ENCODE measurements around the gene NAA38.

Gene NAA38

DNA sequence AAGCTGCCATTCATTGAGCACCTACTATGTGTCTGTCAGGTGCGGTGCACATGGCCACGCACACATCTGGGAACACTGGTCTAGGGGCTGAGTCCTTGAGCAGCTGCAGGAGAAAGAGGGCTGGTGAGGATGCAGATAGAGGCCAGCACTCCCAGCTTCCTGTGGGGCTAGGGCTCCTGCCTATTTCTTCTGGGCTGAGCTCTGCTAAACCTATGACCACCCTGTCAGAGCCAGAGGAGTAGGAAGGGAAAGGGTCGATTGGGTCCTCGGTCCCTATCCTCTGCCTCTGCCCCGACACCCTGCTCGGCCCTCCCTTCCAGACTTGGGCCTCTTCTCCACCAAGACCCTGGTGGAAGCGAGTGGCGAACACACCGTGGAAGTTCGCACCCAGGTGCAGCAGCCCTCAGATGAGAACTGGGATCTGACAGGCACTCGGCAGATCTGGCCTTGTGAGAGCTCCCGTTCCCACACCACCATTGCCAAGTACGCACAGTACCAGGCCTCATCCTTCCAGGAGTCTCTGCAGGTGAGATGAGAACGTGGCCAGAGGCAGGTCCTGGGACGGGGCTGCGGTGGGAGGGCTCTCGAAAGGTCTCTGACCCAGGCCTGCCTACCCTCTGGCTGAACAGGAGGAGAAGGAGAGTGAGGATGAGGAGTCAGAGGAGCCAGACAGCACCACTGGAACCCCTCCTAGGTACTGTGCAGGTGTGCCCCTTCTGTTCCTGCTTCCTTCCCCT, 6.5 kb downstream of the NAA38 start:
- Histone ChIP-seq H3K36me3 (ENCODE audit: insufficient read depth, low read length) (peaks cover 20% of the 10 kb centered on the region), H3K27ac (ENCODE audit: low read depth, low read length) (no peak overlapping the region), H3K9me3 (ENCODE audit: insufficient read depth, low read depth, low read length) (no peaks in the 10 kb centered on the region), H3K27me3 (ENCODE audit: insufficient read depth, low read length) (peaks cover 40% of the 10 kb centered on the region), H3K4me1 (ENCODE audit: insufficient read depth, low read length) (no peaks in the 10 kb centered on the region), H3K9ac (ENCODE audit: low read depth, low read length) (no peak overlapping the region), H3K4me3 (ENCODE audit: low read length) (peak overlapping the region; percentile 56)
- 90% methylated on average over 17 of the region's 17 CpGs for WGBS

GRCh38 chr17:7849751-7850504, 7.4 kb downstream of the NAA38 start:
- H3K36me3 ChIP-seq (ENCODE audit: insufficient read depth, low read length): peaks cover 20% of the 10 kb centered on the region
- 92% methylated on average over 12 of the region's 12 CpGs for WGBS
- no peaks in the 10 kb centered on the region for H3K9me3 ChIP-seq (ENCODE audit: insufficient read depth, low read depth, low read length)
- no peaks in the 10 kb centered on the region for H3K4me1 ChIP-seq (ENCODE audit: insufficient read depth, low read length)
- H3K9ac ChIP-seq (ENCODE audit: low read depth, low read length): no peak overlapping the region
- H3K4me3 ChIP-seq (ENCODE audit: low read length): no peak overlapping the region
- no peak overlapping the region for H3K27ac ChIP-seq (ENCODE audit: low read depth, low read length)
- peaks cover 31% of the 10 kb centered on the region for H3K27me3 ChIP-seq (ENCODE audit: insufficient read depth, low read length)

- no peaks in the 10 kb centered on the region for H3K4me1 ChIP-seq (ENCODE audit: insufficient read depth, low read length)
- no peak overlapping the region for H3K9ac ChIP-seq (ENCODE audit: low read depth, low read length)
- H3K4me3 ChIP-seq (ENCODE audit: low read length): no peak overlapping the region
- peaks cover 20% of the 10 kb centered on the region for H3K36me3 ChIP-seq (ENCODE audit: insufficient read depth, low read length)
- H3K9me3 ChIP-seq (ENCODE audit: insufficient read depth, low read depth, low read length): no peaks in the 10 kb centered on the region
- 94% methylated on average over 35 of the region's 35 CpGs for WGBS
- peaks cover 24% of the 10 kb centered on the region for H3K27me3 ChIP-seq (ENCODE audit: insufficient read depth, low read length)
- H3K27ac ChIP-seq (ENCODE audit: low read depth, low read length): no peak overlapping the region
Observed at GRCh38 chr17:7849130-7849750, 8.1 kb downstream of the NAA38 start.

- H3K9me3 ChIP-seq (ENCODE audit: insufficient read depth, low read depth, low read length): no peaks in the 10 kb centered on the region
- no peak overlapping the region for H3K9ac ChIP-seq (ENCODE audit: low read depth, low read length)
- peaks cover 19% of the 10 kb centered on the region for H3K27me3 ChIP-seq (ENCODE audit: insufficient read depth, low read length)
- H3K4me1 ChIP-seq (ENCODE audit: insufficient read depth, low read length): no peaks in the 10 kb centered on the region
- H3K27ac ChIP-seq (ENCODE audit: low read depth, low read length): no peak overlapping the region
- no peak overlapping the region for H3K4me3 ChIP-seq (ENCODE audit: low read length)
- H3K36me3 ChIP-seq (ENCODE audit: insufficient read depth, low read length): peaks cover 20% of the 10 kb centered on the region
- WGBS: 96% methylated on average over 21 of the region's 21 CpGs
Observed at GRCh38 chr17:7848739-7849129, 8.6 kb downstream of the NAA38 start.

- Histone ChIP-seq H3K9ac (ENCODE audit: low read depth, low read length) (no peak overlapping the region), H3K9me3 (ENCODE audit: insufficient read depth, low read depth, low read length) (no peaks in the 10 kb centered on the region), H3K36me3 (ENCODE audit: insufficient read depth, low read length) (peaks cover 20% of the 10 kb centered on the region), H3K27me3 (ENCODE audit: insufficient read depth, low read length) (peaks cover 13% of the 10 kb centered on the region), H3K4me1 (ENCODE audit: insufficient read depth, low read length) (no peaks in the 10 kb centered on the region), H3K27ac (ENCODE audit: low read depth, low read length) (no peak overlapping the region), H3K4me3 (ENCODE audit: low read length) (no peak overlapping the region)
- WGBS: 90% methylated on average over 20 of the region's 20 CpGs
Observed at GRCh38 chr17:7848131-7848579, 9.2 kb downstream of the NAA38 start.

GRCh38 chr17:7846765-7847661, 10.3 kb downstream of the NAA38 start:
- Histone ChIP-seq H3K4me3 (ENCODE audit: low read length) (no peak overlapping the region), H3K9ac (ENCODE audit: low read depth, low read length) (no peak overlapping the region), H3K9me3 (ENCODE audit: insufficient read depth, low read depth, low read length) (no peaks in the 10 kb centered on the region), H3K36me3 (ENCODE audit: insufficient read depth, low read length) (peaks cover 15% of the 10 kb centered on the region), H3K27ac (ENCODE audit: low read depth, low read length) (no peak overlapping the region), H3K27me3 (ENCODE audit: insufficient read depth, low read length) (peaks cover 2% of the 10 kb centered on the region), H3K4me1 (ENCODE audit: insufficient read depth, low read length) (no peaks in the 10 kb centered on the region)
- WGBS: 93% methylated on average over 34 of the region's 34 CpGs

- no peaks in the 10 kb centered on the region for H3K9me3 ChIP-seq (ENCODE audit: insufficient read depth, low read depth, low read length)
- peaks cover 15% of the 10 kb centered on the region for H3K36me3 ChIP-seq (ENCODE audit: insufficient read depth, low read length)
- H3K4me3 ChIP-seq (ENCODE audit: low read length): no peak overlapping the region
- peaks cover 3% of the 10 kb centered on the region; the same call in 1 of the 2 replicates for H3K4me1 ChIP-seq (ENCODE audit: insufficient read depth, low read length)
- WGBS: 93% methylated on average over 20 of the region's 22 CpGs
- H3K27me3 ChIP-seq (ENCODE audit: insufficient read depth, low read length): peaks cover 3% of the 10 kb centered on the region
- no peak overlapping the region for H3K9ac ChIP-seq (ENCODE audit: low read depth, low read length)
- no peak overlapping the region for H3K27ac ChIP-seq (ENCODE audit: low read depth, low read length)
Observed at GRCh38 chr17:7846063-7846735, 11.2 kb downstream of the NAA38 start.

DNA sequence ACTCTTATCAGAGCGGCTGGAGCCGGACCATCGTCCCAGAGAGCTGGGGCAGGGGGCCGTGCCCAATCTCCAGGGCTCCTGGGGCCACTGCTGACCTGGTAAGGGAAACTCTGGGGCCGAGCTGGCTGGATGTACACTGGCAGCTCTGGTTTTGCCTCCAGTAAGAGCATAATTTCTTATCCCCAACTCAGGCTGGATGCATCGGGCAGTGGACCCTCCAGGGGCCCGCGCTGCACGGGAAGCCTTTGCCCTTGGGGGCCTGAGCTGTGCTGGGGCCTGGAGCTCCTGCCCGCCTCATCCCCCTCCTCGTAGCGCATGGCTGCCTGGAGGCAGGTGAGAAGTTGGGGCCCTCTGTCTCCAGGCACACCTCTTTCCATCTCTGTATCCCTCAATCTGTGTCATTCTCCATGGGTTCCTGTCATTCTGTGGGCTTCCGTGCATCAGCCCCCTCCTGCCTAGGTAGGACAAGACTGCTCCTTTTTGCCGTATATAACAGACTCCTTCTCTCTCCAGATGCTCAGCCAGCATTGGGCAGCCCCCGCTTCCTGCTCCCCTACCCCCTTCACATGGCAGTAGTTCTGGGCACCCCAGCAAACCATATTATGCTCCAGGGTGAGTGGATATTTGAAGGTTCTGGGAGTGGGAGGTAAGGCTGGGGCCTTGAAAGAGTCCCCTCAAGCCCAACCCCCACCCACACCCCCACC, 11.8 kb downstream of the NAA38 start:
- WGBS: 89% methylated on average over 15 of the region's 15 CpGs
- H3K9me3 ChIP-seq (ENCODE audit: insufficient read depth, low read depth, low read length): no peaks in the 10 kb centered on the region

GRCh38 chr17:7844292-7845154, 12.8 kb downstream of the NAA38 start:
- Histone ChIP-seq H3K4me1 (ENCODE audit: insufficient read depth, low read length) (peaks cover 9% of the 10 kb centered on the region; the same call in 1 of the 2 replicates), H3K27ac (ENCODE audit: low read depth, low read length) (no peak overlapping the region; the same call in 1 of the 2 replicates), H3K36me3 (ENCODE audit: insufficient read depth, low read length) (peaks cover 5% of the 10 kb centered on the region), H3K9me3 (ENCODE audit: insufficient read depth, low read depth, low read length) (no peaks in the 10 kb centered on the region), H3K27me3 (ENCODE audit: insufficient read depth, low read length) (peaks cover 20% of the 10 kb centered on the region), H3K4me3 (ENCODE audit: low read length) (peak overlapping the region; percentile 80), H3K9ac (ENCODE audit: low read depth, low read length) (peak overlapping the region; percentile 42; the same call in 1 of the 2 replicates)
- WGBS: under 1% methylated on average over 71 of the region's 71 CpGs

More for the DNA sequence above, 11.8 kb downstream of the NAA38 start:
- peaks cover 10% of the 10 kb centered on the region for H3K27me3 ChIP-seq (ENCODE audit: insufficient read depth, low read length)
- peaks cover 9% of the 10 kb centered on the region; the same call in 1 of the 2 replicates for H3K4me1 ChIP-seq (ENCODE audit: insufficient read depth, low read length)
- H3K36me3 ChIP-seq (ENCODE audit: insufficient read depth, low read length): peaks cover 15% of the 10 kb centered on the region
- no peak overlapping the region for H3K27ac ChIP-seq (ENCODE audit: low read depth, low read length)
- no peak overlapping the region for H3K9ac ChIP-seq (ENCODE audit: low read depth, low read length)
- H3K4me3 ChIP-seq (ENCODE audit: low read length): peak overlapping the region; percentile 80

All from HUES64 (cell line).